ENCODE measurements around the gene HPCAL4.

HPCAL4 gene

GRCh38 chr1:39700348-39700747 lies 9.1 kb upstream of the HPCAL4 start:
- no peak for DNase-seq

- no peak for DNase-seq
These were observed 8.2 kb upstream of the HPCAL4 start for GRCh38 chr1:39699419-39699818.

- no peak for DNase-seq
These were observed 7.3 kb upstream of the HPCAL4 start for GRCh38 chr1:39698568-39698967.

- no peak for DNase-seq
These were observed 5.2 kb upstream of the HPCAL4 start for GRCh38 chr1:39696448-39696847.

GRCh38 chr1:39695016-39695415 lies 3.8 kb upstream of the HPCAL4 start:
- no peak for DNase-seq

GRCh38 chr1:39694026-39694425 lies 2.8 kb upstream of the HPCAL4 start:
- DNase-seq = no peak

GRCh38 chr1:39692152-39693074 lies 1.2 kb upstream of the HPCAL4 start:
- DNase-seq = no peak

GRCh38 chr1:39690794-39691382 lies 345 bp downstream of the HPCAL4 start:
- DNase-seq = no peak

GRCh38 chr1:39690225-39690624 lies 1.0 kb downstream of the HPCAL4 start:
- no peak for DNase-seq

GRCh38 chr1:39689635-39690034 lies 1.6 kb downstream of the HPCAL4 start:
- peak; percentile 96 for DNase-seq

- no peak for DNase-seq
These were observed 2.0 kb downstream of the HPCAL4 start for GRCh38 chr1:39689214-39689613.

- DNase-seq = no peak
These were observed 2.5 kb downstream of the HPCAL4 start for GRCh38 chr1:39688706-39689105.

- no peak for DNase-seq
These were observed 4.0 kb downstream of the HPCAL4 start for GRCh38 chr1:39687243-39687642.

GRCh38 chr1:39685071-39685470 lies 6.2 kb downstream of the HPCAL4 start:
- peak; percentile 99 for DNase-seq

GRCh38 chr1:39684313-39684664 lies 6.9 kb downstream of the HPCAL4 start:
- no peak for DNase-seq

GRCh38 chr1:39683591-39684312 lies 7.5 kb downstream of the HPCAL4 start:
- no peak for DNase-seq

- no peak for DNase-seq
These were observed 9.2 kb downstream of the HPCAL4 start for GRCh38 chr1:39681999-39682398.

GRCh38 chr1:39681294-39681693 lies 9.9 kb downstream of the HPCAL4 start:
- DNase-seq = no peak

GRCh38 chr1:39680751-39681150 lies 10.5 kb downstream of the HPCAL4 start:
- DNase-seq = no peak

GRCh38 chr1:39679821-39680220 lies 11.4 kb downstream of the HPCAL4 start:
- DNase-seq = no peak

GRCh38 chr1:39678889-39679288 lies 12.3 kb downstream of the HPCAL4 start:
- DNase-seq = no peak

GRCh38 chr1:39677645-39678044 lies 13.6 kb downstream of the HPCAL4 start:
- no peak for DNase-seq

- DNase-seq = no peak
These were observed 14.2 kb downstream of the HPCAL4 start for GRCh38 chr1:39676948-39677548.

All from NCI-H1694 treated with DMSO at 0.1 percent for 48 hours (cell line).